ENCODE results near the gene LOXHD1.

Gene LOXHD1

DNA sequence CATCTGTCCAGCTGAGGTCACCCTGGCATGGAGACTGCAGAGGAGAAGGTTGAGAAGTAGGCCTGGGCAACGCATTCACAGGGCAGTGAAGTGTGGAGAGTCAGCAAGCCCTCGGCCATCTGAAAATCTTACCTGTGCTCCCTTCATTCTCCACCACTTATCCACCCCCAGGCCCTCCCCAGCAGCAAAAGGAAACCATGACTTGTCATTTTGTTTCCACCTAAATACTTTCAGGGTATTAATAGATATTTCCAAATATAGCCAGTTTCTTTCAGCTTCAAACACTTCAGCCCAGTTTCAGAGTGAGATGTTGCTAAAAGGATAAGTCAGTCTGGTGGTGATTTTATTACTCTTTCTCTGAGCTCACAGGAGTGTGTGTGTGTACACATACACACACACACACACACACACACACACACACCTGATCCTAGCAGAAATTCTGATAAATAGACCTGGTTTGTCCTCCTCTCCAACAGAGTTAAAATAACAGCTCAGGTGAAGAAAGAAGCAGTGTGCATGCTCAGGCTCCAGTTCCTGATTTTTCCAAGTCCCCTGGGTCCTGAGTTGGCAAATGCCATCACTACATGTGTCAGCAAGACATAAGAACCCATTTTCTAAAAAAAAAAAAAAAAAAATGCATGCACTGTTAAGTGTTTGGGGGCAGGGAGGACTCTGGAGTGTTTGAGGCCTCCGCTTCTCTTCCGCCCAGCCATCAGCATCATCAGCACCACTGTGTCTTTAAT is 82.8 kb downstream of the LOXHD1 start:
- no peak for DNase-seq

DNA sequence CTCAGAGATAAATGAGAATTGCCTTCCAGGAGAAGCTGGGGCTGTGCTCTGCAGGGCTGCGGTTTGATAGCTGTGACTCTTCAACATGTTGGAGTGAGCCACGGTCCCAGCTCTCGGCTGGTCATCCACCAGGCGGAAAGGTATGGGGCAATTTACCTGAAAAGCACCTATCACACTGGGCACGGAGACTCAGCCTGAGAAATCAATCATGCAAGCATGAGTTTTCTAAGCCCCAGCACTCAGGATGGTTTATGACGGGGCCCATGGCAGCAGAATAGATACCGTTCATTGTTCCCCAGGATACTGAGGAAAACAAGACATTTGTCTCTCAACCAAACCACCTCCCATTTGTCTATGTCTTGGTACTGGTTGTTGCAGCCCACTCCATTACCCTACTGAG is 83.9 kb downstream of the LOXHD1 start:
- DNase-seq, result no peak

DNA sequence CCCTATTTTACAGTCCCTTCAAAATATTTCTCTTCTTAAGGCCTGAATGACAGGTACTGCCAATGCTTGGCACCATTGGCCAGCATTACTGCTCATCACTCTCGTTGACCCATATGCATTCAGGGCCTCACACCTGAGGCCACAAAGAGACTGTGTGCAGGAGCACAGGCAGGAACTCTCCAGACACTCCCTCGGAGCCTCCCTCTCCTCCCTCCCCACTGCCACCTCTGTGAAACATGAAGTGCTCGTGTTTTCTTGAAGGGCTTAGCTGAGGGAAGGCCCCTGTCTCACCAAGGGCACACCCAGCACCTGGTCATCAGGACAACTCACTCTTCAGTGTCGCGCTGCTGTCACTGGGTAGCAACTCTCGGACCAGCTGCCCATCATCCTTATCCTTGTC is 85.3 kb downstream of the LOXHD1 start:
- DNase-seq, result no peak

DNA sequence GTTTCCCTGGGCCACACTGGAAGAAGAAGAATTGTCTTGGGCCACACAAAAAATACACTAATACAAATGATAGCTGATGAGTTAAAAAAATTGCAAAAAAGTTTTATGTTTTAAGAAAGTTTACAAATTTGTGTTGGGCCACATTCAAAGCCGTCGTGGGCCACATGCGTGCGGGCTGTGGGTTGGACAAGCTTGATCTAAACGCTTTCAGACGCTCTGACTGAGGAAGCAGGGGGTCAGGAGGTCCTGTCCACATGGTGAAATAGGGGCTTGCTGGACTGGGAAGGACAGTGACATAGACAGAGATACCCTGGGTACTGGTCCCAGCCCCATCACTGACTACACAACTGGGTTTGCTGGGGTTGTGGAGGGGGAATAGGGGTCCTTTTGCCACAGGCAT is 86.4 kb downstream of the LOXHD1 start:
- DNase-seq, result no peak

DNA sequence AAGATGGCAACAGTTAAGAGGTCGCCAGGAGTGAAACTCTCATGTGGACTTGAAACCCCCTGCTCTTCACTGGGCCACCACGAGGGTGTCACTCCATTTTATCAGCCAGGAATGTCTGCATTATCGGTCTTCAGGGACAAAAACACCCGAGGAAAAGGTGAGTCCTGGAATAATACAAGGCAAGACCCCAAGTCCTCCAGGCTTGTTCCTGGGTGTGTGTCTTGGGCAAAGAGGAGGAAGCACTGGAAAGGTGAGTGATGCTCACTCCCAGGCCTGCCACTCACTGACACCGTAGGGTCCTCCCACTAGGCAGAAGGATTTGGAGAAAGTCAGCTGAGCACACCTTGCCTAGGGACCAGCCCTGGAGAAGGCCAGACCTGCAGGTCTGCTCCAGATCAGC is 86.9 kb downstream of the LOXHD1 start:
- DNase-seq, result no peak

DNA sequence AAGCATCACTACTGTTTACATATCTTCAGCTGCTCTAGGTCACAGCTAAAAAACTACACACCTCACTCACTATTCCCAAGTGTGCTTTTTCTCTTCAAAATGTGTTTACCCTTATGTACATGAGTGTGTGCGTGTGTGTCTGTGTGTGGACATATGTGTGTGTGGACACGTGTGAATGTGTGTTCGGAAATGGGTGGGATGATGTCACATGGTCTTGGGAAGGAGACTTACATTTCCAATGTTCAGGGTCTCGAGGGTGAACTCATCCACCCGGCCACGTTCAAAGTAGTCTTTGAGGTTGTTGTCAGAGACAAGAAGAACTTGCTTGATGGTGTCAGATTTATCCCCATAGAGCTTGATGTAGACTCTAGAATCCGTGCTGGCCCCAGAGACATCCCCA is 87.8 kb downstream of the LOXHD1 start:
- DNase-seq, result no peak

DNA sequence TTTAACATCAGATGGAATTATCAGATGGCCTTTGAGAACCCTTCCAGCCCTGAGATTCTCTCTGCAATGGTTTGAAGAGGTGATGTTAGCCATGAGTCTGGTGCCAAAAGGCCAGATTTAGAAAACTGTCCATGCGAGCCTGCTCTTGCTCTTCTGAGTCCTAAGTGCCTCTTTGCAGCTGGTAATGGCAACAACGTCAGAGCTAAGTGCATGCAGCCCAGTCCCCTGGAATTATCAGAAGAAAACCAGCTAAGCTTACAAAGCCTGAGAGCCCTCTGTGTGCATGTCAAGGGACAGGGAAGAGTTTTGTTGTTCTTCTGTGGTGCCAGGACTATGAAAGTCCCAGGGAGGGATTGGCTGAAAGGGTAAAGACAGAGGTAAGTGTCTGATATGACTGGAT is 89.8 kb downstream of the LOXHD1 start:
- DNase-seq, result no peak

DNA sequence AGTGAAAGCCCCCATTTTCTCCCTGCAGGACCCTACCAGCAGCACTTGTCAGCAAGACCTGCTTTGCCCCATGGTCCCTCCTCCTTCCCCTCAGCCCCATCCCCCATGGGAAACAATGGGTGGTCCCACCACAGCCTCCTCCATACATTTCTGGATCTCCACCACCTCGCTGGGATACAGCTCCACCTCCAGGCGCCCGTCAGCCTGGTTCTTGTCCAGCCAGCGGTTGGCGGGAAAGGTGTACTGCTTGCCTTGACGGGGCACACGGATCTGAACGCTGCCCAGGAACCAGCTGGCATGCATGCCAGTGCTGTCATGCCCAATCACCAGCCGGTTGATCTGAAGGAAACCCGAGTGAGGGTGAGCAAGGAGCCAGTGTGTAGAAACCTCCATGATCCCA is 90.9 kb downstream of the LOXHD1 start:
- no peak for DNase-seq

DNA sequence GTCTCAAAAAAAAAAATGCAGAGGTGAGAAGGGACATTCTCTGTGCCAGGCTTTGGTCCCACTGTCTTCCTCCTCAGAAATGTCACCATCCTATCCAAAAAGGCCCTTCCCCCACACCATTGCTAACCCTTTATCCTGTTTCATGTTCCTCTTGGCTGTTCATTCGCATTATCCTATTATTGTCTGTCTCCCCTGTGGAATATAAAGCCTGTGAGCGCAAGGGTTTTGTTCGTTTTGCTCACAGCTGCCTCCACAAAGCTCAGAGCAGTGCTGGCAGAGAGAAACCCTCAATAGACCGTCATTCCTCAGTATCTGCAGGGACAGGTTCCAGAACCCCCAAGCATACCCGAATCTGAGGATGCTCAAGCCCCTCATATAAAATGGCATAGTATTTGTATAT is 91.8 kb downstream of the LOXHD1 start:
- DNase-seq, result no peak

DNA sequence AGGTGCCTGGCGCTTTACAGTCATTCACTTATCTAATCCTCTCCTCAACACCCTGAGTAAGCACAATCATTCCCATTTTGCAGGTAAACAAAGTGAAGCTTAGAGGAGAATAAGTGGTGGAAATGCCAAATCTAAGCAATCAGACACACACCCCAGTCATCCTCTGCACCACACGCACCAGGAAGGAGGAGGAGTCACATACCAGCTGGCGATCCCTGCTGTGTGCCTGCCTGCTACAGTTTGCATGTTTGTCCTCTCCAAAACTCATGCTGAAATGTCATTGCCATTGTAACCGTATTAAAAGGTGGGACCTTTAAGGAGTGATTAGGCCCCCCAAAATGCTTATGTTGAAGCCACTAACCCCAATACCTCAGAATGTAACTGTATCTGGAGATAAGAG is 93.7 kb downstream of the LOXHD1 start:
- no peak for DNase-seq

DNA sequence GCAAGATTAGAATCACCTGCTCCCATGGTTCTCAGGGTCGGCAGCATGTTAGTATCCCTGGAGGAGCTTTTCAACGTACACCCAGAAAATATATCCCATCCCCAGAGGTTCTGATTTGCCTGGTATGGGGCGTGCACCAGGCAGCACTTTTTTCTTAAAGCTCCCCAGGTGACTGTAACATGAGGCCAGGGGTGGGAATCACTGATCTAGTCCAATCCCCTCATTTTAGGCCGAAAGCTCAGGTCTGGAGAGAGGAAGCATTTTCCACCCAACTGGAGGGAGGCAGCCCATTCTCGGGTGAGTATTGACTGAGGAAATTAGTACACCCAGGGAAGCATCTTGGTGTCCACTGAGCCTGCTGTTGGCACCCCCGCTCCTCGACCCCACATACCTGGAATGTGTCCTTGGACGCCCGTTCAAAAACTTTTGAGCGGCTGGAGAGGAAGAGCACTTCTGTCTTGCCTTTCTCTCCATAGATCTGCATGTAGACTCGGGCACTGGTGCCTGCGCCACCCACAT is 94.3 kb downstream of the LOXHD1 start:
- DNase-seq, result no peak

DNA sequence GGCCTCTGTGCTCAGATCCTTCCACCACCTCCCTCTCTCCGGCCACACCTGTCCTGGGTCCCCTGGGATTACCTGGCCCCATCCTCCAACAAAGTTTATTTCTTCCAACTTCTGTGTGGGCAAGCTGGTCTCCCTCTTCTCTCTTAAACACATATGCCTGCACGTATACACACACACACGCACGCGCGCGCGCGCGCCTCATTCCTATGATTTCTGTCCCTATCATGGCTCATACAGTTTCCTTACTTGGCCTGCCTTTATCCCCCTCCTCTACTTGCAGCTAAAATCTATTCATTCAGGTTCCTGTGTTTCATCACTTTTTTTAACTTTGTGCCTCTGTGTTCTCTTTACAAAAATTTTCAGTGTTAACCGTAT is 96.4 kb downstream of the LOXHD1 start:
- no peak for DNase-seq

DNA sequence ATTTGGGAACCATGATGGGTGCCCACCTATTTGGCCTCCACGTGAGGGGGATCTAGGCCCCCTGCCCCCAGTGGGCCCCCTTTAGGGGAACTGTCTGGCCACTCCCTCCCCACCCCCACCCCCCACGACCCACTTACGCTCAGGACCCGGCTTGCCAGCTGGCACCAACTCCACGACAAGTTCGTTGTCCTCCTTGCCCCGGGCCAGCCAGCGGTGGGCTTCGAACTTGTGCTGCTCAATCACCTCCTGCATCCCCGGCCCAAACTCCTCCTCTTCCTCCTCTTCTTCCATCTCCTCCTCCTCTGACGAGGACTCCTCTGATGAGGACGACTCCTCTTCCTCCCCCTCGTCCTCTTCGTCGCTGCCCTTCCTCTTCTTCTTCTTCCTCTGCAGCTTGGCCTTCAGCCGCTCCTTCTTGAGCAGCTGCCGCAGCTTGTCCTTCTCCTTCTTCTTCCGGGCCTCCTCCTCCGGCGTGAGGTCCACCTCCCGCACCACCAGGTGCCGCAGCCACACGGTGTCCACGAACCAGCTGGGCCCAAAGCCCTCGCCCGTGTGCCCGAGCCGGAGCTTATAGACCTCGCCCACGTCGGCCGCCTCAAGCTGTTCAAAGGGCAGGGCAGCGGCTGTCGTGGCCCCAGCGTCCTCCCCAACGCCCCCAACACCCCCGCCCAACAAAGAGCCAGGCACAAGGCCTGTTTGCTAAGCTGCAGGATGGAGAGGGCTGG is 96.9 kb downstream of the LOXHD1 start:
- DNase-seq, result no peak

DNA sequence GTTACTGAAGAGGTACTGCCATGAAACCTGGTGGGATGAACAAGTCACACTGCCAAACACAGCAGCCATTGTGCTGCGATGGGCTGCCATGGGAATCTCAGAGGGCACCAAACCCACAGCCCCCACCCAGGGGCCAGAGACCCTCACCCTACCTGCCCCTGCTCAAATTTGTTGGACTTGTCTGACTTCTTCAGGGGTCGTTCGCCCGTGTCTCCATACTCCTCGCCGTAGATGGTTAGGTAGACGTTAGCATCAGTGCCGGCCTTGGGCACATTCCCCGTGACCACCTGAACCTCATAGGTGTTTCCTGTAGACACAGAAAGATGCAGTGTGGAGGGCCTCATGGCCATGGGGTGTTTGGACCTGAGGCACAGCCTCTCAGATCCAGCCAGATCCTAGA is 97.7 kb downstream of the LOXHD1 start:
- DNase-seq, result no peak

DNA sequence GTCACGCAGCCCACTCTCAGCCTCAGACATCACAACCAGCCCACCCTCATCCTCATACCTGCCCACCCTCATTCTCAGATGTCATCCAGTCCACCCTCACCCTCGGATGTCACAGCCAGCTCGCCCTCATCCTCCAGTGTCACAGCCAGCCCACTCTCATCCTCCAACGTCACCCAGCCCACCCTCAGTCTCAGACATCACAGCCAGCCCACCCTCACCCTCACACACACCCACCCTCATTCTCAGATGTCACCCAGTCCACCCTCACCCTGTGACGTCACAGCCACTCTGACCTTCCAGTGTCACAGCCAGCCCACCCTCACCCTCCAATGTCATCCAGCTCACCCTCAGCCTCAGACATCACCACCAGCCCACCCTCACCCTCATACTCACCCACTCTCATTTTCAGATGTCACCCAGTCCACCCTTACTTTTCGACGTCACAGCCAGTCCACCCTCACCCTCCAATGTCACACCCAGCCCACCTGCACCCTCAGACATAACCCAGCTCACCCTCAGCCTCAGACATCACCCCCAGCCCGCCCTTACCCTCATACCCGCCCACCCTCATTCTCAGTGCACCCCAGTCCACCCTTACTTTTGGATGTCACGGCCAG is 100.3 kb downstream of the LOXHD1 start:
- no peak for DNase-seq

DNA sequence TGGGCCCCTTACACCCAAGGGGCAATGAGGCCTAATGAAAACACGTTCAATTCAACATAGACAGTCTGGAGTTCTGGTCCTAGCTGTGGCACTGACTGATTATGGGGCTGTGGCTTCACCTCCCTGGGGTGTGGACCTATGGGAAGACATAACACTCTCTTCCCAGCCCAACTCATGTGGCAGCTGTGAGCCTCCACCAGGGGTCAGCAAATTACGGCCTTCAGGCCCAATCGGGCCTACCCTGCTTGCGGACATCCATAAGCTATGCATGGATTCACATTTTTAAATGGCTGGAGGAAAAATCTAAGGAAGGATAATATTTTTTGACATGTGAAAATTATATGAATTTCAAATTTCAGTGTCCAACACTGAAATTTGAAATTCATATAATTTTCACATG is 101.3 kb downstream of the LOXHD1 start:
- DNase-seq, result no peak

DNA sequence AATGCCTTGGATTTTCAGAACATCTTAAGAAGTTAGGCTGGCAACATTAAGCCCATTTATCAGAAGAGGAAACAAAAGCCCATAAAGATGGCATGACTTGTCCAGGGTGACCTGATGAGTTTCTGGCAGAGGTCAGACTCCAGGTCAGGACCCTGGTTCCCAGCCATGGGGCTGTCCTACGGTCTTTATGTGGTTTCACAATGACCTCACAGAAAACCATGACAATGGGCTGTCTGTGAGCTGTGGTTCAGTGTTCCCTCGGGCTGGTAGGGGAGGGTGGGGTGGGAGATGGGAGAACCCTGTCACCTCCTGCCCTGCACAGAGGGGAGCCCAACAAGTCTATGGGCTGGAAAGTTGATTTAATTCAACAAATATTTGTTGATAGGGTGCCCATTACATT is 101.8 kb downstream of the LOXHD1 start:
- no peak for DNase-seq

DNA sequence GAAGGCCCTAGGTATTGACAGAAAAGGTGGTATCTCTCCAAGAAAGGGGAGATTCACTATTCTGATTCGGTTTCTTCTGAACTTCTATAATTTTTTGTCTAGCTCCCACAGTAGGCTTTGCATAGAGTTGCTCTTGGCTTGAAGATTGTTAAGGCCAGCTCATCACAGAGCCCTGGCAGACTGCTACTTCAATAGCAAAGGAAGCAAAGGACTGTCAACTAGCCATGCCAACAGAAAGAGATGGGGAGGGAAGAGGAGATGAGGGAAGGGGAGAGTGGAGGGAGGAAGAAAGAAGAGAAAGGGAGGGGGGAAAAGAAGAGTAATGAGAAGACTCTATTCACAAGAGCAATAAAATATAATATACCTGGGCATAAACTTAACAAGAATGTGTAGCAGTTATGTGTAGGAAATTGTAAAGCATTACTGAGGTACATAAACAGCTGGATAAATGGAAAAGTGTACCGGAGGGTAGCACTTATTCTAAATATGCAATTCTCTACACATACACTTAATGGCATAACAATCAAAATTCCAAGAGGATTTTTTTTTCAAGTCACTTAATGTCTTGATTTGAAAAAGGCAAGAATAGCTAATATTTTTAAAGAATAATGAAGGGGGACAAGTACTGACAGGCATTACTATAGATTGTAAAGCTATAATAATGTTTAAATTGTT is 102.5 kb downstream of the LOXHD1 start:
- DNase-seq, result no peak

DNA sequence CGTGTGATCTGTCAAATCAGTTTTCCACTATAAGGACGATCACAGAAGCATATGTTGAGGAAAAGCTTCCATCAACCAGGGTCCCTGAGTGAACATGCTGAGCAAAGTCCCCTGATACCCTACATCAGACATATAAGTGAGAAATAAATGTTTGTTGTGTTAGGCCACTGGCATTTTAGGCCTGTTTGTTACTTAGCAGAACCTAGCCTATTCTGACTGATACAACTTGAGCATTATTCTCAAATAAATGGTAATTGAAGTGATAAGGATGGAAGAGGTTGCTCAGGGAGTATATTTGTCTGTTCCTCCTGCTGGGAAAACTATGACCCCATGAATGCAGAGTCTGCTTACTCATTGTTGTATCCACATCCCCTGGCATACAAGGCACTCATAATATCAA is 106.4 kb downstream of the LOXHD1 start:
- no peak for DNase-seq

DNA sequence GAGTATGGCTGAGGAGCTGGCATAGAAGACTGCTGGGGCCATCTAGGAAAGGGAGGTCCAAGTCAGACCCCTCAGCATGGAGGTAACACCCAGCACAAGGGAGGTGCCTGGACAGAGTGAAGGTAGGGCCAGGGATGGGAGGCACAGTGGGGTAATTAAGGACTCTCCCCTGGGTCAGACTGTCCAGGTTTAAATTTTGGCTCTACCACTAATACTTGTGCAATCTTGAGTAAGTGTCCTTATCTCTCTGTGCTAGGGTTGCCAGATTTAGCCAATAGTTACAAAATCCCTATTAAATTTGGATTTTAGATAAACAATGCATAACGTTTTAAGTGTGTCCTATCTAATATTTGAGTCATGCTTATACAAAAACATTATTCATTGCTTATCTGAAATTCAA is 109.5 kb downstream of the LOXHD1 start:
- DNase-seq, result no peak

DNA sequence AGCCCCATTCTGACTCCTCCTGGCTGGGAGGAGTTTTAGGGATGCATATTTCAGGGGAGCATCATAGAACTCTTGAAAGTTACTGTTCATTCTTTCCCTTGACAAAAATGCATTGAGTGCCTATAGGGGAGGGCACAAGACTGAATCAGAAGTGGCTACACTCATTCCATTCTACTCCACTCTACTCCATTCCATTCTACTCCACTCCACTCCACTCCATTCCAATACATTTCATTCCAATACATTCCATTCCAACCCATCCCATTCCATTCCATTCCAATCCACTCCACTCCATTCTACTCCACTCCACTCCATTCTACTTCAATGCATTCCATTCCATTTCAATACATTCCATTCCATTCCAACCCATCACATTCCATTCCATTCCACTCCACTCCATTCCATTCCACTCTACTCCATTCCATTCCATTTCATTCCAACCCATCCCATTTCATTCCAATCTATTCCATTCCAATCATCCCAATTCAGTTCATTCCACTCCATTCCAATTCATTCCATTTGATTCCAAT is 110.8 kb downstream of the LOXHD1 start:
- DNase-seq, result no peak

DNA sequence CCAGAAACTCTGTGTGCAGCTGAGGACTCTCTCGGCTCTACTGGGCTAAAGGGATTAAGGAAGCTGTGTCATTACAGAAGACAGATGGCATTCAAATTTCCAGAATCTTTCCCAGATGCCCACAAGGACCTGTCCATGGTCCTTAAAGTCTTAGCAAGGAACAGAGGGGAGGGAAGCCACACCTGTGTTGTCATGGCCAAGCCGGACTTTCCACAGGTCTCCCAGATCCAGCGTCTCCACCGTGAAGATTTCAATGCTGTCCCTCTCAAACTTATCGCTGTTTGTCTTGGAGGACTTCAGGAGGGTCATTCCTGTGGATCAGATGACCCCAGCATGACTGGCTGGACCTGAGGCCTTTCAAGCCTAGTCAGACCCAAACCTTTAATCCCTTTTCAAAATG is 114.5 kb downstream of the LOXHD1 start:
- DNase-seq, result no peak

DNA sequence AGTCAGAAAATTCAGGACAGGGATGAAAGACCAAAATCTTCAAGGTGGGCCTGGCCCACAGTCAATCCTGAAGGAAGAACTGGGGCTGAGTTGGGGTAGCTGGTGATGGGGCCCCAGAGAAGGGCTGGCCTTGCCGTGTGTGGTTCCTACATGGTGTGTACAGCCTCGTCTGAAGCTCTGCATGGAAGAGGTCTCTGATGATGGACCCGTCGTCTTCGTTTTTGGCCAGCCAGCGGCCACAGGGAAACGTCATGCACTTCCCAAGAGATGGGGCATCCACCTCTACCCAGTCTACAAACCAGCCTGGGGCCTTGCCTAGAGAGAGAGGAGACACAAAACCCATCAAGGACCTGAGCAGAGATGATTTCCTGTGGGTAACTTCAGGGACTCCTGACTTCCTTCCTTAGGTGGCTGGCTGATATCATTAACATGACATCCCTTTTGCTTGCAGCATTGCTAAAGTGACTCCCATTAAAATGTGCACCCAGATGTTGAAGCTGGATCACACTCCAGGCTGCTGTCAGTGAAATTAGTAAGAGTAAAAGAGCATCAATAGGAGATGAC is 115.3 kb downstream of the LOXHD1 start:
- DNase-seq, result no peak

All from NCI-H187 treated with DMSO at 0.1 percent for 48 hours (cell line).